Neural cell (in vitro differentiated cells): ENCODE measurements around the gene DPYD. TPM values are rescaled to one million over a fixed set of nuclear protein-coding genes. Genes with fewer than 3 reads are reported as not detected.
A peak's percentile ranks its signal among the peaks of the same experiment; 100 is the strongest.

ENCODE experiments used
- H2AFZ ChIP-seq: fragments of 200-600, 300-800 bp; sonication (generic), shearing (Covaris generic); 2 replicates; pipeline ENCODE4 v1.6.0; 2014; ENCODE audit warnings: low read depth, mild to moderate bottlenecking, antibody characterized with exemption, low read length, moderate library complexity
- H3F3A ChIP-seq: fragments of 200-600 bp; shearing (Covaris generic); 2 replicates; pipeline ENCODE4 v1.6.1; 2016; ENCODE audit warnings: mild to moderate bottlenecking, moderate library complexity, mixed read lengths, antibody characterized with exemption, low read length; ENCODE audit not compliant: insufficient read depth, poor library complexity, severe bottlenecking
- H3K27ac ChIP-seq: fragments of 200-600, 300-800 bp; sonication (generic), shearing (Covaris generic); 2 replicates; pipeline ENCODE4 v1.5.1; 2014; ENCODE audit warnings: mild to moderate bottlenecking, low read length, moderate library complexity
- H3K27me3 ChIP-seq: fragments of 300-800, 200-600 bp; sonication (generic), shearing (Covaris generic); 2 replicates; pipeline ENCODE4 v1.6.0; 2014; ENCODE audit warnings: mild to moderate bottlenecking, low read depth, low read length, moderate library complexity; ENCODE audit not compliant: insufficient read depth
- H3K36me3 ChIP-seq: fragments of 300-800, 200-600 bp; sonication (generic), shearing (Covaris generic); 2 replicates; pipeline ENCODE4 v1.5.1; 2014; ENCODE audit warnings: mild to moderate bottlenecking, antibody characterized with exemption, low read length, moderate library complexity; ENCODE audit not compliant: insufficient read depth
- H3K4me2 ChIP-seq: fragments of 300-800, 200-600 bp; sonication (generic), shearing (Covaris generic); 2 replicates; pipeline ENCODE4 v1.6.0; 2014; ENCODE audit warnings: mild to moderate bottlenecking, low read length
- H3K4me3 ChIP-seq: fragments of 300-800, 200-600 bp; sonication (generic), shearing (Covaris generic); 2 replicates; pipeline ENCODE4 v1.5.1; 2014; ENCODE audit warnings: mild to moderate bottlenecking, low read length, moderate library complexity
- H3K79me2 ChIP-seq: fragments of 200-600 bp; shearing (Covaris generic); replicated peaks from 2 replicates; pipeline ENCODE4 v1.6.0; 2014; ENCODE audit warnings: mild to moderate bottlenecking, low read length, moderate library complexity; ENCODE audit not compliant: insufficient read depth
- H3K9ac ChIP-seq: fragments of 300-800, 200-600 bp; sonication (generic), shearing (Covaris generic); 2 replicates; pipeline ENCODE4 v1.6.1; 2016; ENCODE audit warnings: mild to moderate bottlenecking, low read length, mixed read lengths
- H3K9me2 ChIP-seq: fragments of 200-600 bp; shearing (Covaris generic); 2 replicates; pipeline ENCODE4 v1.6.1; 2016; ENCODE audit warnings: mild to moderate bottlenecking, low read length, mixed read lengths; ENCODE audit not compliant: insufficient read depth
- H3K9me3 ChIP-seq: fragments of 200-600, 300-800 bp; sonication (generic), shearing (Covaris generic); 2 replicates; pipeline ENCODE4 v1.6.1; 2016; ENCODE audit warnings: mild to moderate bottlenecking, mixed run types, low read length, moderate library complexity, mixed read lengths
- H4K20me1 ChIP-seq: fragments of 200-600 bp; shearing (Covaris generic); 2 replicates; pipeline ENCODE4 v1.6.1; 2016; ENCODE audit warnings: mild to moderate bottlenecking, mixed run types; ENCODE audit not compliant: insufficient read depth
- EP300 ChIP-seq: fragments of 450-650 bp; conservative IDR thresholded peaks from 2 replicates; pipeline ENCODE4 v1.6.1; 2014; ENCODE audit warnings: antibody characterized with exemption, mild to moderate bottlenecking, moderate library complexity; ENCODE audit not compliant: poor library complexity, severe bottlenecking
- EZH2 ChIP-seq: fragments of 200-600, 300-800 bp; shearing (Covaris generic), sonication (generic); IDR thresholded peaks from 2 replicates; pipeline ENCODE4 v1.6.1; 2014; ENCODE audit warnings: antibody characterized with exemption, low read length, borderline replicate concordance, mild to moderate bottlenecking; ENCODE audit not compliant: insufficient read depth, poor library complexity, severe bottlenecking
- MXI1 ChIP-seq: fragments of 450-650 bp; conservative IDR thresholded peaks from 2 replicates; pipeline ENCODE4 v1.6.1; 2014; ENCODE audit warnings: antibody characterized with exemption, mild to moderate bottlenecking; ENCODE audit not compliant: poor library complexity, severe bottlenecking
- POLR2AphosphoS5 ChIP-seq: IDR thresholded peaks from 2 replicates; pipeline ENCODE4 v1.6.1; 2012
- RAD21 ChIP-seq: fragments of 450-650 bp; conservative IDR thresholded peaks from 2 replicates; pipeline ENCODE4 v1.6.1; 2014; ENCODE audit warnings: antibody characterized with exemption, mild to moderate bottlenecking, moderate library complexity
- SMC3 ChIP-seq: fragments of 450-650 bp; conservative IDR thresholded peaks from 2 replicates; pipeline ENCODE4 v1.6.1; 2014; ENCODE audit warnings: antibody characterized with exemption, mild to moderate bottlenecking, moderate library complexity; ENCODE audit not compliant: poor library complexity
- TAF1 ChIP-seq: IDR thresholded peaks from 2 replicates; pipeline ENCODE4 v1.6.1; 2012; ENCODE audit warnings: low read depth
- polyA plus RNA-seq: library from polyadenylated mRNA; depleted of rRNA; stranded (reverse); fragments of >200 nt; gene quantifications from 2 replicates; pipeline ENCODE4 v1.2.3, GENCODE V29; 2014
- TF ChIP-seq, protein P1 (sequence below): fragments of 450-650 bp; IDR thresholded peaks from 2 replicates; pipeline ENCODE4 v1.5.1; 2014; ENCODE audit warnings: antibody characterized with exemption, mild to moderate bottlenecking, moderate library complexity; ENCODE audit not compliant: poor library complexity, severe bottlenecking
- TF ChIP-seq, protein P2 (sequence below): IDR thresholded peaks from 2 replicates; pipeline ENCODE4 v1.6.1; 2012; ENCODE audit warnings: borderline replicate concordance

DPYD gene
- polyA plus RNA-seq, 1 donor from 2014 or later = 6.7 TPM

DNA sequence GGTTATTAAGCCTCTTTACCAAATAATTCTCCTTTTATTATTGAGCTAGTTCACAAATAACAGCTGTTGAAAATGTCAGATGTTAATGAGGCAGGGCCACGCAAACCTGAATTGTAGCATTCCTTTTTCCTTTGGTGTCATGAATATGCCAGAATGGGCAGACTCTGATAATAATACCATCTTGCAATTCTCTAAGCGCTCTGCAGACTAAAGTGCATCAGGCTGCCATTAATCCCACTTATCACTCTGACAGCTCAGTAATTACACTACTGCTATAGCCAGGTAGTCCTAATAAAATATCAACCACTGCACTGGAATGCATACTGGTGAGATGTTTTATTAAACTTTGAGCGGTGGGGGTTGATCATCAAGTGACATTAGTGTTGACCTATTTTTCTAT lies 177.7 kb downstream of the DPYD start:
- H4K20me1 ChIP-seq = no peaks in the 10 kb centered on the region
- H2AFZ ChIP-seq = no peak overlapping the region
- H3K9ac ChIP-seq = no peak overlapping the region

DNA sequence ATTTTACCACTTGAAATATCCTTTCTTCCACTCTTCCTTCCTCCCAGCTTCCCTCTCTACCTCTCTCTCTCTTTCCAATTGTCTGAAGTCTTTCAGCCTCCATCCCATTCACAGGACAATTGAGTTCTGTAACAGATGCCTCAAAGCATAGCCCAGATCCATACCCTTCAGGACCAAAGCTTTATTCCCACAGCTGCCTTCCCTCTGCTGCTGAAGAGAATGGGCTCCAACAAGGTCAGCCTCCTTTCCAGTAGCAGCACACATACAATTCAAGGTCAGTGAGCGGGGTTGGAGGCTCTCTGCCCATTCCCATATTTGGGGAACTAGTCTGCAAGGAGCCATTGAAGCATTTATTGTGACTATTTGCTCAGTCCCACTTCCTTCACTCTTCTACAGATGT lies 179.9 kb downstream of the DPYD start:
- no peaks in the 10 kb centered on the region for H3K36me3 ChIP-seq

More for the DNA sequence above, 177.7 kb downstream of the DPYD start:
- no peaks in the 10 kb centered on the region for H3K27me3 ChIP-seq
- peak overlapping the region; percentile 27 for H3K4me3 ChIP-seq
- peak overlapping the region; percentile 48 for H3K4me2 ChIP-seq
- H3K9me3 ChIP-seq = no peaks in the 10 kb centered on the region
- TF ChIP-seq EZH2 (no peak), TAF1 (no peak), EP300 (peak; percentile 93), SMC3 (peak; percentile 48), RAD21 (peak; percentile 44), POLR2AphosphoS5 (peak; percentile 91), MXI1 (no peak)
- TF ChIP-seq, protein P1, sequence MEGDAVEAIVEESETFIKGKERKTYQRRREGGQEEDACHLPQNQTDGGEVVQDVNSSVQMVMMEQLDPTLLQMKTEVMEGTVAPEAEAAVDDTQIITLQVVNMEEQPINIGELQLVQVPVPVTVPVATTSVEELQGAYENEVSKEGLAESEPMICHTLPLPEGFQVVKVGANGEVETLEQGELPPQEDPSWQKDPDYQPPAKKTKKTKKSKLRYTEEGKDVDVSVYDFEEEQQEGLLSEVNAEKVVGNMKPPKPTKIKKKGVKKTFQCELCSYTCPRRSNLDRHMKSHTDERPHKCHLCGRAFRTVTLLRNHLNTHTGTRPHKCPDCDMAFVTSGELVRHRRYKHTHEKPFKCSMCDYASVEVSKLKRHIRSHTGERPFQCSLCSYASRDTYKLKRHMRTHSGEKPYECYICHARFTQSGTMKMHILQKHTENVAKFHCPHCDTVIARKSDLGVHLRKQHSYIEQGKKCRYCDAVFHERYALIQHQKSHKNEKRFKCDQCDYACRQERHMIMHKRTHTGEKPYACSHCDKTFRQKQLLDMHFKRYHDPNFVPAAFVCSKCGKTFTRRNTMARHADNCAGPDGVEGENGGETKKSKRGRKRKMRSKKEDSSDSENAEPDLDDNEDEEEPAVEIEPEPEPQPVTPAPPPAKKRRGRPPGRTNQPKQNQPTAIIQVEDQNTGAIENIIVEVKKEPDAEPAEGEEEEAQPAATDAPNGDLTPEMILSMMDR = no peak
- TF ChIP-seq, protein P2, sequence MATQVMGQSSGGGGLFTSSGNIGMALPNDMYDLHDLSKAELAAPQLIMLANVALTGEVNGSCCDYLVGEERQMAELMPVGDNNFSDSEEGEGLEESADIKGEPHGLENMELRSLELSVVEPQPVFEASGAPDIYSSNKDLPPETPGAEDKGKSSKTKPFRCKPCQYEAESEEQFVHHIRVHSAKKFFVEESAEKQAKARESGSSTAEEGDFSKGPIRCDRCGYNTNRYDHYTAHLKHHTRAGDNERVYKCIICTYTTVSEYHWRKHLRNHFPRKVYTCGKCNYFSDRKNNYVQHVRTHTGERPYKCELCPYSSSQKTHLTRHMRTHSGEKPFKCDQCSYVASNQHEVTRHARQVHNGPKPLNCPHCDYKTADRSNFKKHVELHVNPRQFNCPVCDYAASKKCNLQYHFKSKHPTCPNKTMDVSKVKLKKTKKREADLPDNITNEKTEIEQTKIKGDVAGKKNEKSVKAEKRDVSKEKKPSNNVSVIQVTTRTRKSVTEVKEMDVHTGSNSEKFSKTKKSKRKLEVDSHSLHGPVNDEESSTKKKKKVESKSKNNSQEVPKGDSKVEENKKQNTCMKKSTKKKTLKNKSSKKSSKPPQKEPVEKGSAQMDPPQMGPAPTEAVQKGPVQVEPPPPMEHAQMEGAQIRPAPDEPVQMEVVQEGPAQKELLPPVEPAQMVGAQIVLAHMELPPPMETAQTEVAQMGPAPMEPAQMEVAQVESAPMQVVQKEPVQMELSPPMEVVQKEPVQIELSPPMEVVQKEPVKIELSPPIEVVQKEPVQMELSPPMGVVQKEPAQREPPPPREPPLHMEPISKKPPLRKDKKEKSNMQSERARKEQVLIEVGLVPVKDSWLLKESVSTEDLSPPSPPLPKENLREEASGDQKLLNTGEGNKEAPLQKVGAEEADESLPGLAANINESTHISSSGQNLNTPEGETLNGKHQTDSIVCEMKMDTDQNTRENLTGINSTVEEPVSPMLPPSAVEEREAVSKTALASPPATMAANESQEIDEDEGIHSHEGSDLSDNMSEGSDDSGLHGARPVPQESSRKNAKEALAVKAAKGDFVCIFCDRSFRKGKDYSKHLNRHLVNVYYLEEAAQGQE = peak; percentile 73
- no peaks in the 10 kb centered on the region for H3F3A ChIP-seq
- peak overlapping the region; percentile 78 for H3K27ac ChIP-seq
- H3K79me2 ChIP-seq = no peaks in the 10 kb centered on the region
- H3K9me2 ChIP-seq = no peaks in the 10 kb centered on the region
- H3K36me3 ChIP-seq = no peaks in the 10 kb centered on the region

More for the DNA sequence above, 179.9 kb downstream of the DPYD start:
- TF ChIP-seq RAD21 (no peak), TAF1 (no peak), EZH2 (no peak), EP300 (no peak), SMC3 (no peak), MXI1 (no peak), POLR2AphosphoS5 (no peak)
- TF ChIP-seq, protein P2 = no peak
- TF ChIP-seq, protein P1 = no peak
- H2AFZ ChIP-seq = no peak overlapping the region
- no peaks in the 10 kb centered on the region for H3K79me2 ChIP-seq
- no peak overlapping the region for H3K4me2 ChIP-seq
- H3K27me3 ChIP-seq = no peaks in the 10 kb centered on the region
- H3F3A ChIP-seq = no peaks in the 10 kb centered on the region
- H3K9me3 ChIP-seq = no peaks in the 10 kb centered on the region
- H3K9ac ChIP-seq = no peak overlapping the region
- H3K27ac ChIP-seq = no peak overlapping the region
- H3K4me3 ChIP-seq = no peak overlapping the region
- H3K9me2 ChIP-seq = no peaks in the 10 kb centered on the region
- H4K20me1 ChIP-seq = no peaks in the 10 kb centered on the region
